ENCODE results near the gene NAV2.

Gene NAV2

DNA sequence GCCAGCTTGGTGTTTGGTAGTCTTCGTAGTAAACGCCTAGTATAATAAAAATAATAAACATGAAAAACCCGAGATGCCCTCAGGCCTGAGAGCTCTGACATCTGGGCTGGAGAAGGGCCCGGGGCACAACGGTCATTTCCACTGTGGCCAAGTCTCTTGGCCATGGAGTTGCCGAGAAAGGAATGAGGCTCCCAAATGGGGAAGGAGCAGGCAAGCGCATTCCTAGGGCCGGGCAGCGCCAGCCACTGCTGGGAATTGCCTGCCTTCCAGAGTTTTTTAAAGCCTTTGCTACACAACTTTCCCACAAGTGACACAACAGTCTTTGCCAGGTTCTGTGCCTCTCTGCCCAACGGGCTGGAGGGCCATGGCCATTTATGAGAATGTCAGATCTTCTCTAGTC, 103.4 kb downstream of the NAV2 start:
- DNase-seq, result no peak

GRCh38 chr11:19816817-19817216, 104.2 kb downstream of the NAV2 start:
- DNase-seq, result no peak

DNA sequence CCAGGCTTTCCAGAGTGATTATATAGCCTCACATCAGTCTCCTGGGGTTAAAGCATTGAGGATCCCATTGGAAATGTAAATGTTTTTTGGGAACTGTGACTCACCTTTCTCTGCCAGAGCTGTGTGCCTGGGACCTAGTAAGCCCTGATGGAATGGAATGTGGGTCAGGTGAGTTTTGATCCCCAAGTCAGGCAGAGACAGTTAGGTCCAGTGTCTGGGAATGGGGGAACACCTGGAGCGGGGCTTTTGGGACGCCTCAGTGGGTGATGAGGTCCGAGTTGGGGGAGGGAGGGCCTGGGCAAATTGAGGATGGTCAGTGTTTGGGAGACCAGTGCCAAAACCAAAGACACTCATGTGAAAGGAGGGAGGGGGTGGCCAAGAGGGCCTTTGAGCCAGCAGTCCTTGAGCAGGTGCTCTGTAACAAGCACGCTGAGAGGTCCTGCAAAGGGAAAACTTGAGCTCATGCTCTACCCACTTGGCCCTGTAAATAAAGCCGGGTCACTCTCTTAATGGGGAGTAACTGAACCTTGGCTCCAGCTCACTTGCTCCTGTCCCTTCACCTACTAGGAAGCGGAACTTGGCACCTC, 104.7 kb downstream of the NAV2 start:
- no peak for DNase-seq

DNA sequence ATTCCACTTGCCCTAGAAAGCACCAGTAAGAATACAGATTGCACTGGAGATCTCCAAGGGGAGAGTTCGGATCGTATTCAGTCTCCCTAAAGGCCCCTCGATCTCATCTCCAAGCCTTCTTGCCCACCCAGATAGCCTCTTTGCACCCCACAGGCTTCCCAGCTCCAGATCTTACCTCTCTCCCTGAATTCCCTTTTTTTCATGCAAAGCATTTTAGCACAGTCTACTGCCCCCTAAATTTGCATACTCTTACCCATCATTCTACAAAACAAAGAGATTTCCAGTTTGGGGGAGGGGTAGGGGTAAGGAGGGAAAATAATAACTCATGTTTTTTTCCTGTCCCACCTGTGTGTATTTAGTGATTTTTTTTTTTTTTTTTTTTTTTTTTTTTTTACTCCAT, 105.2 kb downstream of the NAV2 start:
- no peak for DNase-seq

GRCh38 chr11:19818619-19819018, 106.0 kb downstream of the NAV2 start:
- DNase-seq, result no peak

DNA sequence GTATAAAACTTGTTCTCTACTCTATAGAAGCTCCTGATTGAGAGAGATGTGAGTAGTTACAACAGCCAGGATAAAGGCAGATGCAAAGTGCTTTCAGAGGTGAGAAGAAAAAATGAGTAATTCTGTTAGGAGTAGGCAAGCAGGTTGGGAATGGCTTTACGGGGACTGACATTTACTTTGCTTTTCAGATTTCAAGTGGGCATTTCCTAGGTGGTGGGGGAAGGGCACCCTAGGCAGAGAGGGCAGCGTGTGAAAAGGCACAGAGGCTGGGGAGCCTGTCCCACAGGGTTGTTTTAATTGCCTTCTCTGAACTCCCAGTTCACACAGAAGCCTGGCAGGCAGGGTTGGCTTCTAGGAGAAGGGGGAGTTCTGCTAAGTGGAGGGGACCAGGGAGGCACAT, 106.5 kb downstream of the NAV2 start:
- DNase-seq, result no peak

- DNase-seq, result no peak
These were observed 107.5 kb downstream of the NAV2 start for GRCh38 chr11:19820100-19820499.

- no peak for DNase-seq
These were observed 108.8 kb downstream of the NAV2 start for GRCh38 chr11:19821412-19821875.

- no peak for DNase-seq
These were observed 109.4 kb downstream of the NAV2 start for GRCh38 chr11:19821993-19822392.

DNA sequence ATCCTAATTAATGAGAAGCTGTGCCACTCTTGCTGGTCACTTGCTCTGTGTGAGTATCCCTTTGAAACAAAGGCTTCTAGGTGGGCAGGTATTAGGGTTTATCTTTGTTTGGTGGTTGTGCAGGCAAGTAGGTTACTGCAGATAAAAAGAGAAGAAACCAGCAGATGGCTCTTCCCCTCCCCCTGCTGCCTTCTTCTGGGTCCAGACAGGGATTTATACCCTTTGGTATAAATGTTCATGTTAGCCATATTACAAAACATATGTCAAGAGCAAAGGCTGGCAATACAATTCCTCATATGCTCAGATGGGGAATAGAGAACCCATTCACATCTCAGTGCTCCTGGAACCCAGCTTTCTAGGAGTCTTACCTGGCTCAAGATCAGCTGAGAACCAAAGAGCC, 109.9 kb downstream of the NAV2 start:
- no peak for DNase-seq

GRCh38 chr11:19826606-19827005, 114.0 kb downstream of the NAV2 start:
- DNase-seq, result no peak

GRCh38 chr11:19827399-19828135, 114.9 kb downstream of the NAV2 start:
- DNase-seq, result no peak

DNA sequence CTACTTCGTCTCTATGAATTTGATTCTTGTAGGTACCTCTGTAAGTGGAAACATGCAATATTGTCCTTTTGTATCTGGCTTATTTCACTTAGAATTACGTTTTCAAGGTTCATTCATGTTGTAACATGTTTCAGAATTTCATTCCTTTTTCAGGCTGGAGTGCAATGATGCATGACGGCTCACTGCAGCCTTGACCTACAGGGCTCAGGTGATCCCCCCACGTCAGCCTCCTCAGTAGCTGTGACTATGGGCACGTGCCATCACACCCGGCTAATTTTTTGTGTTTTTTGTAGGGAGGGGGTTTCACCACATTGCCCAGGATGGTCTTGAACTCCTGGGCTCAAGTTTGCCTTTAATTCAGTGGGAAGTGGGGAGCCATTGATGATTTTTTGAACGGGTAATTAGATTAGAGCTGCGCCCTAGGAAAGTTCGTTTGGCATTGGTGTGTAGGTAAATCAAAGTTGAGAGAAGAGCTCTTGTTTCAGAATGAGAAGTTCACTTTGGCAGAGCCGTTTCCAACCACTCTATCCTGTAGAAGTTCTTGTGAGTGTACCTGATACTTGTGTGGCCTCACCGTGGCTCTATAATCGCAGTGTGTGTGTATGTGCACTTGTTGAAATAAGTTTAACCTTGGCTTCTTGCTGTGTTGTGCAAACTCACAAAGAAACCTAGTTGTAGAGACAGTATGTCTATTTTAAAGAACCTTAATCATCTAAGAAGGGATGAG, 115.9 kb downstream of the NAV2 start:
- DNase-seq, result no peak

DNA sequence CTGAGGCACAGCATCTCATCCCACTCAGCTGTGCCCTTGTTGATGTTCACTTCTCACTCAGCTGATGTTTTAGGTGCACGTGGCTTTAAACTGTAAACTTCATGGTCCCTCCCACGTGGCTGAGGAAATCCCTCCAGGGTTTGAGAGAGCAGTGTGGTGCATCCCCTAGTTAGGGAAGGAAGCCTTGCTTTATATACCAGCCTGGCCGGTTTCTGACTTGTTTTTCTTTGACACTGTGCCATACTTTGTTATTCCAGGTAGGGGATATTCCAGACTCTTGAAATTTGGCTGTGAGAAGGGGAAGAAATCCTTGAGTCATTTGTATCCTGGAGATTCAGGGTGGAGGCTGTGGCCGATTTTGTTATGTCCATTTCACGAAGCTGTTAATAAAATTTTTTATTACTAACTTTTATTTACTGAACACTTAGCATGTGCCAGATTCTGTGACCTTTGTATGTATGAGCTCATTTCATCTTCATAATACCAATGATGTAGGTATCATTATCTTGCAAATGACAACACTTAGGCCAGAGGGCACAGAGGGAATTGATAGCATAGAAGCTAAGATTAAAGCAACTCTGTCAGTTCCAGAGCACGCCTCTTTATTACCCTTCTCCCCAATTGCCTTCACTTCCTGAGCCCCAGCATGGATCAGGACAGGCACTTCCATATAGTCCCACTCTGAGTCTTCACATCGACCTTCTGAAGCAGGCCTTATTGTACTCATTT, 116.6 kb downstream of the NAV2 start:
- DNase-seq, result no peak

GRCh38 chr11:19832086-19832750, 119.6 kb downstream of the NAV2 start:
- no peak for DNase-seq

DNA sequence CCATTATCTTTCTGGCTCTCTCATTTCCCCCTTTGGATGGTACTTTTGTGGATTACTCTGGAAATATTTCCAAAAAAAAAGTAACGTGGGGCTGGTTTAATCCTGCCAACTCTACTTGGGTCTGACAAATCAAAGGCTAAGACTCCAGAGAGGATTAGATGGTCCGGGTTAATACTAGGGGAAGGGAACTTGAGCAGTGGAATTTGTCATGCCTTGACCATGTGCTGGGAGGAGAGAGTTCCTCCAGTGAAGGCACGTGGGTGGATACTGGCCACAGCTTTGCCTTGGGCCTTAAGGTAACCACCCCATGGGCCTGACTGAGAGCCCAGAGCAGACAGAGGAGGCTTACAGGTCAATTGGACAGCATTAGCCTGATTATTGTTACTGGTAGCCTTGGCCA, 120.3 kb downstream of the NAV2 start:
- DNase-seq, result no peak

DNA sequence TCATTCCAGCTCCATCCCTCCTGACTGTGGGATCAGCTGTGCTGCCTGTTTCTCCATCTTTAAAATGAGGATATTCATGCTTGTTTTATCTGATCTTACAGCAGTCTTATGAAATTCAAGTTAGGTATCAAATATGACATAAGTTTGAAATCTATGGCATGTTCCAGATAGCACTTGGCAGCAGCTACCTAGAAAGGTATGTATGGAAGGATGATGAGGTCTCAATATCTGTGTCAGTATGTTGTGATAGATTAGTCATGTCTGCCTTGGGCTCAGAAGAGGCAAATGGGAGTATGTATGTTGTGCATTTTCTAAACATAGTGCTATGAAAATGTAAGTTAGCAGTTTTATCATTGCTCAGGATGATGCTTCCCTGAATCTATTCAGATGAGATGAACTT, 122.1 kb downstream of the NAV2 start:
- DNase-seq, result no peak

GRCh38 chr11:19836666-19837065, 124.0 kb downstream of the NAV2 start:
- no peak for DNase-seq

DNA sequence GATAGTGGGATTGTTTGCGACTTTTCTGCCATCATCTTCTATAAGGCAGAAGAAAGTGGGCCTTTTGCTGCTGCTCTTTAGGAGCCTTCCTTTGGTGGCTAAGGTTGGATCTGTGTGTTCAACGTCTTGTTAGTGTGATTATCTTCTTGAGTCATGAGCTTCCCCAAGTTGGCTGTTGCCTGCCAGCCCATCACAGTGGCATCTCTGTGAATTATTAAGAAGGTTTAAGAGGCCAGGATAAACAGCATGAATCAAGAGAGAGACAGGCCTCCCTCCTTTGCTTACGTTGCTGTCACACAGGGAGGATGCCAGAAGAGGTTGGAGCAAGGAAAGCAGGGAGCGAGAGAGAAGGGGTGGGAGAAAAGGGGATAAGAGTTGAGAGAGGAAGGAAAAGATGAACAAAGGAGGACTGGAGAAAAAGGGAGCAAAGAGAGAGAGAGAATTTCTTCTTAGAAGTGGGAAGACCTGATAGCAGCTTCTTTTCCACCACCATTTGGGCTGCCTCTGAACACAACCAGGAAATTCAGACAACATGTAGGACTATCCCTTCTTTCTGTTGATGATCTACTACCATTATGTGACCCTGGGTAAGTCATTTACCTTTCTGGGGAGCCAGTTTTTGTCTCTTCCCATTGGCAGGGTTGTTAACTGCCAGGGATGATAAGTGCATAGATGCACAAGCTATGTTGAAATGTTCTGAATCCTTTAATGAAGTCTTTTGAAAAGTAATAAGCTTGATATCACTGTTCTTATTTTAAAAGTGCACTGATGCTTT, 126.5 kb downstream of the NAV2 start:
- no peak for DNase-seq

GRCh38 chr11:19840961-19841360, 128.3 kb downstream of the NAV2 start:
- no peak for DNase-seq

GRCh38 chr11:19842505-19842904, 129.9 kb downstream of the NAV2 start:
- DNase-seq, result no peak

- DNase-seq, result no peak
These were observed 130.4 kb downstream of the NAV2 start for GRCh38 chr11:19843079-19843478.

Data from CD4-positive, alpha-beta T cell treated with Interleukin-15 for 1 hour (primary cell).